Skeletal muscle satellite cell (primary cell): ENCODE measurements around the gene KLF18. TPM values are rescaled to one million over a fixed set of nuclear protein-coding genes. Genes with fewer than 3 reads are reported as not detected.

ENCODE experiments used
- H3K27me3 ChIP-seq: 2 replicates; pipeline ENCODE4 v1.7.0; 2013; ENCODE audit warnings: low read length; ENCODE audit not compliant: control insufficient read depth, insufficient read depth
- H3K36me3 ChIP-seq: 2 replicates; pipeline ENCODE4 v1.7.0; 2013; ENCODE audit warnings: mild to moderate bottlenecking, control low read depth, low read length; ENCODE audit not compliant: insufficient read depth
- H3K4me1 ChIP-seq: 2 replicates; pipeline ENCODE4 v1.7.0; 2013; ENCODE audit warnings: low read length; ENCODE audit not compliant: control insufficient read depth, insufficient read depth
- H3K4me2 ChIP-seq: 2 replicates; pipeline ENCODE4 v1.7.0; 2013; ENCODE audit warnings: mild to moderate bottlenecking, low read length
- H3K4me3 ChIP-seq: 2 replicates; pipeline ENCODE4 v1.7.0; 2013; ENCODE audit warnings: low read length
- H3K9ac ChIP-seq: 2 replicates; pipeline ENCODE4 v1.7.0; 2013; ENCODE audit warnings: mild to moderate bottlenecking, low read depth, low read length, moderate library complexity
- H3K9me3 ChIP-seq: replicated peaks from 2 replicates; pipeline ENCODE4 v1.7.0; 2013; ENCODE audit warnings: mild to moderate bottlenecking, control low read depth, low read length
- small RNA-seq: library from RNA; depleted of rRNA; stranded (forward); fragments of <200 nt; gene quantifications from one replicate; pipeline ENCODE3, GENCODE V24; 2012

KLF18 gene

DNA sequence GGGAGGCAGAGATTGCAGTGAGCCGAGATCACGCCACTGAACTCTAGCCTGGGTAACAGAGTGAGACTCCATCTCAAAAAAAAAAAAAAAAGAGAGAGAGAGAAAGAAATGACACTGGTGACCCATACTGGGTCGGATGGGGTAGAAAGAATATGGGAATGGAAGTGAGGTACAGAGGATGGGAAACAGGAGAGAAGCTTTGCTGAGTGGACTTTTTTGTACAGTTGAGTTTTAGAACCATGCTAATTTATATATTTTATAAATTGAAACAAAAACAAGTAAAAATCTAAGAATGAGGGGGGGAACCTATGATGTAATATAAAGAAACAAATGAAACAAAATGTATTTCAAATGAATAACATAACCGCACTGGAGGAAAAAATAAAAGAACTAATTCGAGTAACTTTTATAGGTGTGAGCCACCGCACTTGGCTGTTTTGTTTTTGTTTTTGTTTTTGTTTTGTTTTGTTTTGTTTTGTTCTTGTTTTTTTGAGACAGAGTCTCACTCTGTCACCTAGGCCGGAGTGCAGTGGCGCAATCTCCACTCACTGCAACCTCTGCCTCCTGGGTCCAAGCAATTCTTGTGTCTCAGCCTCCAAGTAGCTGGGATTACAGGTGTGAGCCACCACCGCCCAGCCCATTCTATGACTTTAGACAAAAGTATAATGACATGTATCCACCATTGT, 41.1 kb downstream of the KLF18 start:
- Histone ChIP-seq H3K9me3 (no peaks in the 10 kb centered on the region), H3K4me1 (no peaks in the 10 kb centered on the region), H3K4me2 (no peak overlapping the region), H3K9ac (no peak overlapping the region), H3K36me3 (no peaks in the 10 kb centered on the region), H3K4me3 (no peak overlapping the region), H3K27me3 (no peaks in the 10 kb centered on the region)

DNA sequence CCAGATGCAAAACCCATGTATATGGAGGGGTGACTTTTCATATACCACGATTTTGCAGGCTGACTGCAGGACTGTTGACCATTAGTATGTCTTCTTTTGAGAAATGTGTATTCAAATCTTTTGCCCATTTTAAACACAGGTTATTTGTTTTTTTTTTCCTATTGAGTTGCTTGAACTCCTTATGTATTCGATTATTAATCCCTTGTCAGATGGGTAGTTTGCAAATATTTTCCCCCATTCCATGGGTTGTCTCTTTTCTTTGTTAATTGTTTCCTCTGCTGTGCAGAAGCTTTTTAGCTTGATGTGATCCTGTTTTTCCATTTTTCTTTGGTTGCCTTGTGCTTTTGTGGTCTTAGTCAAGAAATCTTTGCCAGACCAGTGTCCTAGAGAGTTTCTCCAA, 47.4 kb downstream of the KLF18 start:
- no peak overlapping the region for H3K9ac ChIP-seq
- H3K4me3 ChIP-seq: no peak overlapping the region
- H3K4me2 ChIP-seq: no peak overlapping the region
- H3K4me1 ChIP-seq: no peaks in the 10 kb centered on the region
- no peaks in the 10 kb centered on the region for H3K36me3 ChIP-seq
- no peaks in the 10 kb centered on the region for H3K27me3 ChIP-seq
- peaks cover 4% of the 10 kb centered on the region for H3K9me3 ChIP-seq

DNA sequence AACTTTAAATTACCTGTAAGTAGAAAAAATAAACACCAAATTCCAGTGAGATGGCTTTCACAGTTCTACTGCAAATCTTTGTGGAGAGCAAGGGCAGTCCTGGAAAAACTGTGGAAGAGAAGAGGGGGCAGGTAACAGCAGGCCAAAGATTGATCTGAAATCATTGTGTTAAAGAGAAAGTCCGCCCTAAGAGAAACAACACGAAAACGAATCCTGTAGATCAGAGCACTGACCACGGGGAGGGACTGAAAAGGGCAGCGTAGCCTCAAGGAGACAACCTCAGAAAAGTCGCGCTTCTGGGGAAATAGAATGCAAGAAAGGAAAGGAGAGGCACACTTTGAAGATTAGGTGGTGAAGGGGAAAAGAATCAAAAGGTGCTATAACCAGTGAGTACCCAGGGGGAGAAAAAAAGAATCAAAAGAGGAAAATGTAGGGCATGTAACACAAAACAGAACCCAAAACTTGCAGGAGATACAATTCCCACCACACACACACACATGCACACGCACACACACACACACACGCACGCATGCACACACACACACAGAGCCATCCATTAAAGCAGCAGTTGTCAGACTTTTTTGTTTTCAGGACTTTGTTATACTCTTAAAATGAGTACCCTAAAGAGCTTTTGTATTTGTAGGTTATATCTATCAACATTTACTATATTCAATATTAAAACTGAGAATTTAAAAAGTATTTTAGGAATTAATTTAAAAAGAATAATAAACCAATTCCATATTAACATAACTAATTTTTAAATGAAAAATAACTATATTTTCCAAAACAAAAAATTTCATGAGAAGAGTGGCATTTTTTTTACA, 50.8 kb downstream of the KLF18 start:
- Histone ChIP-seq H3K9me3 (peaks cover 4% of the 10 kb centered on the region), H3K27me3 (no peaks in the 10 kb centered on the region), H3K4me3 (no peak overlapping the region), H3K9ac (no peak overlapping the region), H3K4me1 (peaks cover 3% of the 10 kb centered on the region), H3K36me3 (no peaks in the 10 kb centered on the region), H3K4me2 (no peak overlapping the region)

DNA sequence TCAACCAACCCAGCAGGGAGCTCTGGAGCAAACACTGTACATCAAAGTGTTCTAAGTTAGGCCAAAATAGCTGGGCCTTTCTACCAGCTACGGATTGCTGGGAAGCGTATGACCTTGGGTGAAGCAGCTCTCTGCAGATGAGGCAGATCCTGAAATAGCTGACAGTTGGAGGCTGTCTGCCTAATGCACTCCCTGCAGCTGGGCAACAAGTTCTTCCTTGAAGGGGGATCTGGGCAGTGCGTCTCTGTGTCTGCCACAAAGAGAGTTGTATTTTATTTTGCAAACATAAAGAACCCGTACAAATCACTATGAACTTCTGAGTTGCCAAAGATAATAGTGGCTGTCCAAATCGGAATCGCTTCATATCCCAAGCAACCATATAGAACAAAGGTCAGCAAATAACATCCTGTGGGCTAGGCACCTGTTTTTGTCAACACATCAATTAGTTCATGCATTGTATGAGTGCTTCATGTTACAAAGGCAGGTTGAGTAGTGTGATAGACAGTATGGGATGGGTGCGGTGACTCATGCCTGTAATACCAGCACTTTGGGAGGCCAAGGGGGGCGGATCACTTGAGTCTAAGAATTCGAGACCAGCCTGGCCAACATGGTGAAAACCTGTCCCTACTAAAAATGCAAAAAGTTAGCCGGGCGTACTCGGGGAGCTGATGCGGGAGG, 51.9 kb downstream of the KLF18 start:
- Histone ChIP-seq H3K9me3 (peaks cover 4% of the 10 kb centered on the region), H3K27me3 (no peaks in the 10 kb centered on the region), H3K4me2 (no peak overlapping the region), H3K4me3 (no peak overlapping the region), H3K4me1 (peaks cover 9% of the 10 kb centered on the region), H3K36me3 (no peaks in the 10 kb centered on the region), H3K9ac (no peak overlapping the region)

Small RNA genes lying within 50 kb of the gene (small RNA-seq; reads per million reads assigned to genes)
- gene AL035417.1 (not detected), gene OOSP1P1 (not detected), gene RF00019 (not detected), gene RN7SL479P (not detected)
